ENCODE results near the gene POC1A.
"Not testable (repeated sequence)": the region's sequence is repeated elsewhere in the genome, so short reads cannot be mapped to it uniquely, and the experiment has no call there.

The POC1A gene

GRCh38 chr3:52034212-52034611, 120.0 kb downstream of the POC1A start:
- no peak for DNase-seq (ENCODE audit: low read depth)
- H3K4me3 ChIP-seq (ENCODE audit: low read length) = no peak overlapping the region
- TF ChIP-seq CTCF (conservative IDR thresholded peaks at IDR 0.05; ENCODE audit: low read depth, low read length) = no peak

- not testable (repeated sequence) for DNase-seq (ENCODE audit: low read depth); H3K4me3 ChIP-seq (ENCODE audit: low read length)
Observed at GRCh38 chr3:52033748-52034147, 120.5 kb downstream of the POC1A start.

- H3K4me3 ChIP-seq (ENCODE audit: low read length) = no peak overlapping the region
- TF ChIP-seq CTCF (conservative IDR thresholded peaks at IDR 0.05; ENCODE audit: low read depth, low read length) = no peak
- no peak for DNase-seq (ENCODE audit: low read depth)
Observed at GRCh38 chr3:52032702-52033408, 121.4 kb downstream of the POC1A start.

- no peak for DNase-seq (ENCODE audit: low read depth)
- TF ChIP-seq CTCF (conservative IDR thresholded peaks at IDR 0.05; ENCODE audit: low read depth, low read length) = no peak
Observed at GRCh38 chr3:52031896-52032295, 122.3 kb downstream of the POC1A start.

GRCh38 chr3:52030714-52031310, 123.4 kb downstream of the POC1A start:
- TF ChIP-seq CTCF (conservative IDR thresholded peaks at IDR 0.05; ENCODE audit: low read depth, low read length) = no peak
- no peak for DNase-seq (ENCODE audit: low read depth)
- no peak overlapping the region for H3K4me3 ChIP-seq (ENCODE audit: low read length)

More at GRCh38 chr3:52031896-52032295, 122.3 kb downstream of the POC1A start:
- no peak overlapping the region for H3K4me3 ChIP-seq (ENCODE audit: low read length)

- no peak for DNase-seq (ENCODE audit: low read depth)
- H3K4me3 ChIP-seq (ENCODE audit: low read length) = no peak overlapping the region
- TF ChIP-seq CTCF (conservative IDR thresholded peaks at IDR 0.05; ENCODE audit: low read depth, low read length) = no peak
Observed at GRCh38 chr3:52029535-52029934, 124.7 kb downstream of the POC1A start.

GRCh38 chr3:52029053-52029452, 125.2 kb downstream of the POC1A start:
- no peak for DNase-seq (ENCODE audit: low read depth)
- H3K4me3 ChIP-seq (ENCODE audit: low read length) = no peak overlapping the region
- TF ChIP-seq CTCF (conservative IDR thresholded peaks at IDR 0.05; ENCODE audit: low read depth, low read length) = no peak
